H9 (cell line): ENCODE data around the gene STPG1. TPM values are rescaled to one million over a fixed set of nuclear protein-coding genes. Genes with fewer than 3 reads are reported as not detected.

Source experiments
- DNase-seq: peaks from one replicate; pipeline ENCODE4 v3.0.0-alpha.2; 2017
- H2AFZ ChIP-seq: one replicate; pipeline ENCODE4 v1.6.1; 2013; ENCODE audit warnings: mild to moderate bottlenecking, low read length, control low read depth, moderate library complexity
- H2AK5ac ChIP-seq: 2 replicates; pipeline ENCODE4 v1.6.1; 2013; ENCODE audit warnings: low read length, control low read depth, mixed read lengths; ENCODE audit not compliant: insufficient read length
- H2BK120ac ChIP-seq: one replicate; pipeline ENCODE4 v1.6.1; 2013; ENCODE audit warnings: low read depth, mild to moderate bottlenecking, low read length, control low read depth, inconsistent platforms; ENCODE audit not compliant: poor library complexity, severe bottlenecking
- H2BK12ac ChIP-seq: 2 replicates; pipeline ENCODE4 v1.6.1; 2013; ENCODE audit warnings: low read length, control low read depth, mixed read lengths, low read depth; ENCODE audit not compliant: insufficient read length
- H2BK15ac ChIP-seq: 2 replicates; pipeline ENCODE4 v1.6.1; 2013; ENCODE audit warnings: low read depth, low read length, control low read depth
- H2BK20ac ChIP-seq: one replicate; pipeline ENCODE4 v1.6.1; 2013; ENCODE audit warnings: low read depth, mild to moderate bottlenecking, low read length, control low read depth, inconsistent platforms; ENCODE audit not compliant: poor library complexity, severe bottlenecking
- H2BK5ac ChIP-seq: 2 replicates; pipeline ENCODE4 v1.6.1; 2013; ENCODE audit warnings: low read length, control low read depth, mixed read lengths; ENCODE audit not compliant: insufficient read length
- H3K14ac ChIP-seq: 2 replicates; pipeline ENCODE4 v1.6.1; 2013; ENCODE audit warnings: low read length, control low read depth; ENCODE audit not compliant: insufficient read depth
- H3K18ac ChIP-seq: 2 replicates; pipeline ENCODE4 v1.6.1; 2013; ENCODE audit warnings: low read depth, mild to moderate bottlenecking, mixed read lengths, low read length, control low read depth; ENCODE audit not compliant: insufficient read length
- H3K23ac ChIP-seq: 2 replicates; pipeline ENCODE4 v1.6.1; 2013; ENCODE audit warnings: low read length, control low read depth, mixed read lengths, low read depth; ENCODE audit not compliant: insufficient read length
- H3K23me2 ChIP-seq: 2 replicates; pipeline ENCODE4 v1.6.1; 2013; ENCODE audit warnings: low read depth, mild to moderate bottlenecking, mixed read lengths, low read length, control low read depth; ENCODE audit not compliant: insufficient read length, poor library complexity, severe bottlenecking
- H3K27ac ChIP-seq: 2 replicates; pipeline ENCODE4 v1.5.1; 2013; ENCODE audit warnings: low read length, control low read depth, mixed read lengths, low read depth; ENCODE audit not compliant: insufficient read length
- H3K27me3 ChIP-seq: 2 replicates; pipeline ENCODE4 v1.6.1; 2013; ENCODE audit warnings: low read length, control low read depth, inconsistent platforms; ENCODE audit not compliant: insufficient read depth
- H3K4ac ChIP-seq: 2 replicates; pipeline ENCODE4 v1.6.1; 2013; ENCODE audit warnings: low read depth, mild to moderate bottlenecking, control low read depth, inconsistent platforms, low read length, moderate library complexity
- H3K4me1 ChIP-seq: 2 replicates; pipeline ENCODE4 v1.6.1; 2013; ENCODE audit warnings: low read length, control low read depth, inconsistent platforms; ENCODE audit not compliant: insufficient read depth
- H3K4me2 ChIP-seq: 2 replicates; pipeline ENCODE4 v1.6.1; 2013; ENCODE audit warnings: low read length, control low read depth, mixed read lengths; ENCODE audit not compliant: insufficient read length, insufficient read depth
- H3K56ac ChIP-seq: 2 replicates; pipeline ENCODE4 v1.6.1; 2013; ENCODE audit warnings: low read depth, mild to moderate bottlenecking, mixed read lengths, low read length, control low read depth; ENCODE audit not compliant: insufficient read length
- H3K79me1 ChIP-seq: 2 replicates; pipeline ENCODE4 v1.6.1; 2013; ENCODE audit warnings: low read depth, mild to moderate bottlenecking, moderate library complexity, low read length, control low read depth, inconsistent platforms; ENCODE audit not compliant: insufficient read depth, poor library complexity, severe bottlenecking
- H3K79me2 ChIP-seq: 2 replicates; pipeline ENCODE4 v1.6.1; 2013; ENCODE audit warnings: low read length, control low read depth, inconsistent platforms; ENCODE audit not compliant: insufficient read depth
- H3K9ac ChIP-seq: 2 replicates; pipeline ENCODE4 v1.6.1; 2013; ENCODE audit warnings: low read length, control low read depth, mixed read lengths; ENCODE audit not compliant: insufficient read length; ENCODE audit errors: extremely low read depth
- H3K9me3 ChIP-seq: one replicate; pipeline ENCODE4 v1.6.1; 2013; ENCODE audit warnings: low read depth, low read length, inconsistent platforms; ENCODE audit not compliant: control insufficient read depth
- H3T11ph ChIP-seq: one replicate; pipeline ENCODE4 v1.6.1; 2013; ENCODE audit warnings: mild to moderate bottlenecking, low read length, control low read depth, inconsistent platforms
- H4K20me1 ChIP-seq: one replicate; pipeline ENCODE4 v1.6.1; 2013; ENCODE audit not compliant: control insufficient read depth, insufficient read length, insufficient read depth
- H4K5ac ChIP-seq: 2 replicates; pipeline ENCODE4 v1.6.1; 2013; ENCODE audit warnings: low read depth, mild to moderate bottlenecking, mixed read lengths, low read length, control low read depth; ENCODE audit not compliant: insufficient read length
- H4K8ac ChIP-seq: replicated peaks from 2 replicates; pipeline ENCODE4 v1.6.1; 2013; ENCODE audit warnings: low read length, control low read depth, mixed read lengths, low read depth; ENCODE audit not compliant: insufficient read length
- H4K91ac ChIP-seq: 2 replicates; pipeline ENCODE4 v1.6.1; 2013; ENCODE audit warnings: low read depth, mild to moderate bottlenecking, moderate library complexity, mixed read lengths, low read length, control low read depth; ENCODE audit not compliant: insufficient read length
- H3K27ac Mint-ChIP-seq, 3 experiments: 2 replicates in 2 of 3; 3 replicates in 1 of 3; pipeline ENCODE4 v1.8.0; 2020 to 2021; ENCODE audit warnings: mixed read lengths in 3 of 3, mild to moderate bottlenecking in 1 of 3, moderate library complexity in 1 of 3
- H3K27me3 Mint-ChIP-seq: 2 replicates; pipeline ENCODE4 v1.8.0; 2021; ENCODE audit warnings: low read depth, mild to moderate bottlenecking, moderate library complexity, mixed read lengths
- H3K36me3 Mint-ChIP-seq, 3 experiments: 2 replicates in 2 of 3; 3 replicates in 1 of 3; pipeline ENCODE4 v1.8.0; 2020 to 2021; ENCODE audit warnings: low read depth in 3 of 3, mixed read lengths in 3 of 3; ENCODE audit not compliant: insufficient read depth in 1 of 3
- H3K4me1 Mint-ChIP-seq, 2 experiments: 2 replicates each; pipeline ENCODE4 v1.8.0; 2020; ENCODE audit warnings: mixed read lengths in 2 of 2
- H3K4me3 Mint-ChIP-seq, 2 experiments: 2 replicates in 1 of 2; 3 replicates in 1 of 2; pipeline ENCODE4 v1.8.0; 2020 to 2021; ENCODE audit warnings: mild to moderate bottlenecking in 2 of 2, mixed read lengths in 2 of 2, moderate library complexity in 1 of 2
- H3K9me3 Mint-ChIP-seq, 2 experiments: 2 replicates in 1 of 2; 3 replicates in 1 of 2; pipeline ENCODE4 v1.8.0; 2020; ENCODE audit warnings: mild to moderate bottlenecking in 2 of 2, mixed read lengths in 2 of 2, moderate library complexity in 1 of 2
- whole genome bisulfite sequencing: extraction: QIAGEN DNeasy Blood & Tissue Kit; methylation state at CpG from one replicate; pipeline ENCODE4 v1.1.7; 2013; ENCODE audit warnings: missing lambda C conversion rate, low lambda C conversion rate, mixed read lengths; ENCODE audit not compliant: insufficient read length; ENCODE audit errors: extremely low coverage; 5-methylcytosine and 5-hydroxymethylcytosine counted together
- total RNA-seq: library from RNA; stranded (reverse); gene quantifications from 2 replicates; pipeline ENCODE4 v1.2.1, GENCODE V29; 2021
- TF ChIP-seq, protein P1 (sequence below): fragments of 200-600 bp; sonication (generic); conservative IDR thresholded peaks from 3 replicates; pipeline ENCODE4 v1.8.0; 2021; ENCODE audit warnings: antibody characterized with exemption, mild to moderate bottlenecking

STPG1 gene
- total RNA-seq, 1 experiment from 2014 or later: 8.3 TPM

DNA sequence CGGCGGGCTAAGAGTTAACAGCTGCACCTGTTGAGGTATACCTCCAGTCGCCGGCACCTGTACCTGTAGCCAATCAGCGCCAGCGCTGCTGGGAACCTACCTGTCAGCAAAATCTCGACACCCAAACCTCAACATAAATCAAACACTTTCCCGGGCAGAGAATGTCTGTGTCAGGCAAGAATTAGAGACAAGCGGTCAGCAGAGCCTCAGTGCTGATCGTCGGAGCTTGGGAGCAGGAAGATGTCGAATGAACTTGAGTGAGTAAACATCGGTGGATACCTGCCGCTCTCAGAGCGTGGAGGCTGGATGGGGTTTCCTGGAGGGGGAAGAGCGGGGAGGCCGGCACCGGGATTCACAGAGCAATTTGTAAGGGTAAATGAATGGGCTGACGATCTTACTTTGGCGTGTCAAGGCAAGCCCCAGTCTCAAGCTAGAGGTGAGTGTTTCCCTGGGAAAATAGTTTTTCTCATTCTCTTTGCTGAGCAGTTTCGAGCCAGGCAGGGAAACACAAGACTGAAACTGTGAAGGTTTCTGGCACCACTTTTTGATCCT is 94.2 kb downstream of the STPG1 start, which contains the start of gene GRHL3:
Gene GRHL3 (plus strand): TSS at position 46 of the 552 bp plus-strand sequence. CDS start 195 bp downstream, at position 241.
- Histone ChIP-seq H3K27ac (no peak within 1 kb of the TSS), H3K9ac (no peak within 1 kb of the TSS)
- peaks cover 51 to 64% of the 10 kb centered on the region in 2 experiments for H3K4me1 Mint-ChIP-seq

More for the DNA sequence above, 94.2 kb downstream of the STPG1 start, which contains the start of gene GRHL3:
- H3K27me3 ChIP-seq: peaks cover 8% of the 10 kb centered on the region; the same call in 1 of the 2 replicates
- H3K4me3 Mint-ChIP-seq: peak within 1 kb of the TSS; percentile 63 to 76
- H2BK15ac ChIP-seq: no peak within 1 kb of the TSS
- no peak within 1 kb of the TSS for H4K8ac ChIP-seq
- no peaks in the 10 kb centered on the region for H3K79me2 ChIP-seq
- H2AFZ ChIP-seq: peak within 1 kb of the TSS; percentile 76
- TF ChIP-seq, protein P1, sequence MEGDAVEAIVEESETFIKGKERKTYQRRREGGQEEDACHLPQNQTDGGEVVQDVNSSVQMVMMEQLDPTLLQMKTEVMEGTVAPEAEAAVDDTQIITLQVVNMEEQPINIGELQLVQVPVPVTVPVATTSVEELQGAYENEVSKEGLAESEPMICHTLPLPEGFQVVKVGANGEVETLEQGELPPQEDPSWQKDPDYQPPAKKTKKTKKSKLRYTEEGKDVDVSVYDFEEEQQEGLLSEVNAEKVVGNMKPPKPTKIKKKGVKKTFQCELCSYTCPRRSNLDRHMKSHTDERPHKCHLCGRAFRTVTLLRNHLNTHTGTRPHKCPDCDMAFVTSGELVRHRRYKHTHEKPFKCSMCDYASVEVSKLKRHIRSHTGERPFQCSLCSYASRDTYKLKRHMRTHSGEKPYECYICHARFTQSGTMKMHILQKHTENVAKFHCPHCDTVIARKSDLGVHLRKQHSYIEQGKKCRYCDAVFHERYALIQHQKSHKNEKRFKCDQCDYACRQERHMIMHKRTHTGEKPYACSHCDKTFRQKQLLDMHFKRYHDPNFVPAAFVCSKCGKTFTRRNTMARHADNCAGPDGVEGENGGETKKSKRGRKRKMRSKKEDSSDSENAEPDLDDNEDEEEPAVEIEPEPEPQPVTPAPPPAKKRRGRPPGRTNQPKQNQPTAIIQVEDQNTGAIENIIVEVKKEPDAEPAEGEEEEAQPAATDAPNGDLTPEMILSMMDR: no peak
- H2BK20ac ChIP-seq: no peak within 1 kb of the TSS
- no peak within 1 kb of the TSS for H2BK12ac ChIP-seq
- no peak within 1 kb of the TSS for H3K23ac ChIP-seq
- H3K4me2 ChIP-seq: peak within 1 kb of the TSS; percentile 85
- no peak within 1 kb of the TSS for H3K4ac ChIP-seq
- H2BK5ac ChIP-seq: no peak within 1 kb of the TSS
- H3K23me2 ChIP-seq: peaks cover 15% of the 10 kb centered on the region
- no peaks in the 10 kb centered on the region for H3K36me3 Mint-ChIP-seq
- no peaks in the 10 kb centered on the region for H3K79me1 ChIP-seq
- H3K9me3 ChIP-seq: no peaks in the 10 kb centered on the region
- H2BK120ac ChIP-seq: no peak within 1 kb of the TSS
- H3K27ac Mint-ChIP-seq: peak within 1 kb of the TSS; percentile 4 to 35 (median 20); a peak in 2 of 7 replicates
- no peak within 1 kb of the TSS for H4K91ac ChIP-seq
- peak; percentile 93 for DNase-seq
- WGBS: no CpG with 5 or more reads among the region's 21 CpGs
- no peak within 1 kb of the TSS for H2AK5ac ChIP-seq
- H3T11ph ChIP-seq: no peak within 1 kb of the TSS
- no peak within 1 kb of the TSS for H3K18ac ChIP-seq
- H4K5ac ChIP-seq: no peak within 1 kb of the TSS
- no peak within 1 kb of the TSS; the same call in 1 of the 2 replicates for H3K14ac ChIP-seq
- no peaks in the 10 kb centered on the region; a peak in 1 of 5 replicates for H3K9me3 Mint-ChIP-seq
- H3K27me3 Mint-ChIP-seq: peaks cover 43% of the 10 kb centered on the region
- no peaks in the 10 kb centered on the region for H3K4me1 ChIP-seq
- no peak within 1 kb of the TSS for H3K56ac ChIP-seq
- H4K20me1 ChIP-seq: peaks cover 3% of the 10 kb centered on the region
